MCF 10A (cell line): ENCODE data around the gene C2CD2. TPM values are rescaled to one million over a fixed set of nuclear protein-coding genes. Genes with fewer than 3 reads are reported as not detected.

Experiments used
- BruUV-seq: library from RNA; stranded (reverse); fragments of 400-500 nt; replicated peaks from 2 replicates; lab custom pipeline; 2021; lab: Mats Ljungman, UMichigan
- CTCF ChIA-PET: fragments of 300-600 bp; sonication (Branson Sonifier 250); formaldehyde crosslinking; extraction: SDS; loops from one replicate; lab custom pipeline; 2021; ENCODE audit warnings: antibody characterized with exemption, inconsistent platforms; lab: Yijun Ruan, JAX
- POLR2A ChIA-PET: fragments of 300-600, 350-650 bp; sonication (Branson Sonifier 250); formaldehyde crosslinking; extraction: SDS; loops from one replicate; lab custom pipeline; 2020; ENCODE audit warnings: antibody characterized with exemption, inconsistent platforms; lab: Yijun Ruan, JAX
- DNase-seq: peaks from one replicate; pipeline ENCODE4 v3.0.0-alpha.2; 2018; ENCODE audit not compliant: unreplicated experiment
- H3K27ac Mint-ChIP-seq: one replicate; pipeline ENCODE4 v1.8.0; 2022; ENCODE audit warnings: mild to moderate bottlenecking, low read depth, mixed read lengths; ENCODE audit not compliant: unreplicated experiment
- H3K27me3 Mint-ChIP-seq: one replicate; pipeline ENCODE4 v1.8.0; 2022; ENCODE audit warnings: mixed read lengths; ENCODE audit not compliant: insufficient read depth, unreplicated experiment
- H3K36me3 Mint-ChIP-seq: one replicate; pipeline ENCODE4 v1.8.0; 2022; ENCODE audit warnings: mild to moderate bottlenecking, moderate library complexity, mixed read lengths; ENCODE audit not compliant: insufficient read depth, unreplicated experiment
- H3K4me1 Mint-ChIP-seq: one replicate; pipeline ENCODE4 v1.8.0; 2022; ENCODE audit warnings: mixed read lengths; ENCODE audit not compliant: insufficient read depth, unreplicated experiment
- H3K4me3 Mint-ChIP-seq: one replicate; pipeline ENCODE4 v1.8.0; 2022; ENCODE audit warnings: mild to moderate bottlenecking, moderate library complexity, mixed read lengths; ENCODE audit not compliant: unreplicated experiment
- H3K9me3 Mint-ChIP-seq: one replicate; pipeline ENCODE4 v1.8.0; 2022; ENCODE audit warnings: mixed read lengths; ENCODE audit not compliant: unreplicated experiment
- intact Hi-C: fragments of 100-400 bp; cut with micrococcal nuclease; formaldehyde crosslinking; loops from 2 replicates; pipeline ENCODE4 v1.14.1; 2022
- total RNA-seq: library from RNA; stranded (reverse); gene quantifications from 2 replicates; pipeline ENCODE4 v1.2.3, GENCODE V29; 2022
- TF ChIP-seq, protein P1 (sequence below): fragments of 200-600 bp; IDR thresholded peaks from one replicate; pipeline ENCODE4 v1.8.0; 2022; ENCODE audit warnings: antibody characterized with exemption, mild to moderate bottlenecking; ENCODE audit not compliant: unreplicated experiment

C2CD2 gene
- total RNA-seq, 1 experiment from 2014 or later, result 25.1 TPM

- Mint-ChIP-seq H3K27me3 (no peaks in the 10 kb centered on the region), H3K9me3 (no peaks in the 10 kb centered on the region), H3K36me3 (peaks cover 41% of the 10 kb centered on the region), H3K4me1 (peaks cover 8% of the 10 kb centered on the region), H3K27ac (no peak overlapping the region), H3K4me3 (no peak overlapping the region)
- ChIA-PET POLR2A (no interaction called here), CTCF (interaction anchor here (0.6 to 1.1 kb wide), 2 partner anchors 41 to 93 kb away, joined by 3 to 4 read pairs; no protein-coding TSS in a partner anchor)
- no TSS peak for BruUV-seq
- TF ChIP-seq, protein P1, sequence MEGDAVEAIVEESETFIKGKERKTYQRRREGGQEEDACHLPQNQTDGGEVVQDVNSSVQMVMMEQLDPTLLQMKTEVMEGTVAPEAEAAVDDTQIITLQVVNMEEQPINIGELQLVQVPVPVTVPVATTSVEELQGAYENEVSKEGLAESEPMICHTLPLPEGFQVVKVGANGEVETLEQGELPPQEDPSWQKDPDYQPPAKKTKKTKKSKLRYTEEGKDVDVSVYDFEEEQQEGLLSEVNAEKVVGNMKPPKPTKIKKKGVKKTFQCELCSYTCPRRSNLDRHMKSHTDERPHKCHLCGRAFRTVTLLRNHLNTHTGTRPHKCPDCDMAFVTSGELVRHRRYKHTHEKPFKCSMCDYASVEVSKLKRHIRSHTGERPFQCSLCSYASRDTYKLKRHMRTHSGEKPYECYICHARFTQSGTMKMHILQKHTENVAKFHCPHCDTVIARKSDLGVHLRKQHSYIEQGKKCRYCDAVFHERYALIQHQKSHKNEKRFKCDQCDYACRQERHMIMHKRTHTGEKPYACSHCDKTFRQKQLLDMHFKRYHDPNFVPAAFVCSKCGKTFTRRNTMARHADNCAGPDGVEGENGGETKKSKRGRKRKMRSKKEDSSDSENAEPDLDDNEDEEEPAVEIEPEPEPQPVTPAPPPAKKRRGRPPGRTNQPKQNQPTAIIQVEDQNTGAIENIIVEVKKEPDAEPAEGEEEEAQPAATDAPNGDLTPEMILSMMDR, result no peak
- DNase-seq, result no peak
- intact Hi-C loops, result no loop called here
Measured at GRCh38 chr21:41859297-41859980, 94.4 kb downstream of the C2CD2 start.

DNA sequence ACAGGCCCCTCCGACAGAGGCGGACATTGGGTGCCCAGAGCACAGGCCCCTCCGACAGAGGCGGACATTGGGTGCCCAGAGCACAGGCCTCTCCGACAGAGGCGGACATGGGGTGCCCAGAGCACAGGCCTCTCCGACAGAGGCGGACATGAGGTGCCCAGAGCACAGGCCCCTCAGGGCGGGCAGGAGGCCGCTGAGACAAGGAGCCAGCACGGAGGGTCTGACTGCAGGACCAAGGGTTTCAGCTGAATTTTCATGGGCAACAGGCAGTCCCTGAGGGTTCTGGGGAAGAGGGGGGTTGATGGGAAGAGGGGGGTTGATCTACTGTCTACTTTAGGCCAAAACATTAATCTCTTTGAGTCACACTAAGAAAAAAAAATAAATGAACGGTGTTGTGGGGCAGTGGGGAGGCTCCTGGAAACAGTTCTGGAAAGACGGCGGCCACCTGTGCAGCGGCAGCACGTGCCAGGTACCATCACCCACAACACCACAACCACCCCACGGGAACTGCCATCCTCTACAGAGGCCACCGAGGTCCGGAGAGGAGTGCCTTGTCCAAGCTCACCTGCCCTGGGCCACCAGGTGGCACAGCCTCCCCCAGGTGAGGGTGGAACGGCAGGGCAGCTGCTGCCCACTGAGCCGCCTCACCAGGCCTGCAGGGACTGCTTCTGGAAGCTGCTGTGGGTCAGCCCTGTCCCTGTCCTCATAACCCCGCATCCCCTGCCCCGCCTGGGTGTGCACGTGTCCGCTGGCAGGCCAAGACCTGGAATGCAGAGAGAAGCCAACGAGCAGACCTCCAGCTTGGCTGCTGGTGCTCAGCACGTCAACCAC is 95.1 kb downstream of the C2CD2 start:
- POLR2A ChIA-PET, result no interaction called here
- peaks cover 44% of the 10 kb centered on the region for H3K36me3 Mint-ChIP-seq
- BruUV-seq, result no TSS peak
- peaks cover 6% of the 10 kb centered on the region for H3K4me1 Mint-ChIP-seq
- H3K27ac Mint-ChIP-seq, result peak overlapping the region; percentile 12
- H3K4me3 Mint-ChIP-seq, result no peak overlapping the region
- H3K9me3 Mint-ChIP-seq, result no peaks in the 10 kb centered on the region
- TF ChIP-seq, protein P1, result no peak
- CTCF ChIA-PET, result interaction anchor here (0.6 to 1.1 kb wide), 2 partner anchors 19 to 94 kb away, joined by 3 read pairs; no protein-coding TSS in a partner anchor
- no peaks in the 10 kb centered on the region for H3K27me3 Mint-ChIP-seq
- no peak for DNase-seq
- intact Hi-C loops, result no loop called here

DNA sequence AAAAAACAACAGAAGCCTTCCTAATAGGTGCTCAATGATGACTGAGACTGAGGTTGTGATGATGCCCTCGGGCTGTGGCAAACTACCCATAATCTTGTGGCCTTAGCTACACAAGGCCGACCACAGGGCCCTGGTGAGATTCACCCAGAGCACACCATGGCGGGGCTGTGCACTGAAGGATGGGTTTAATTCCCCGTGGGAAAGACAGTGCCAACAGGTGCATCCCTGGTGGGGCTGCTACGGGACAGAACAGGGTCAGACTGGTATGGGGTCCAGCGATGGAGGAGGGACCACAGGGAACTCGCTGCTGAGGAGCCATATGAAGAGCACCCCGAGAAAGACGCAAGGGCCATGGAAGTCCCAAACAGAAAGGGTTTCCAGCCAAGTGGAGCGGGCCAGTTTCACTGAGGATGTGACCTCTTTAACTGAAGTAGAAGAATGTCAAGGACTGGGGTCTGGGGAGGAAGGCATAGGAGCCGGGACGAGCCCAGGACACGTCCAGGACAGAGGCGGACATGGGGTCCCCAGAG is 96.0 kb downstream of the C2CD2 start:
- CTCF ChIA-PET, result interaction anchor here (0.6 to 1.1 kb wide), 2 partner anchors 20 to 245 kb away, joined by 3 to 4 read pairs; no protein-coding TSS in a partner anchor
- H3K27me3 Mint-ChIP-seq, result no peaks in the 10 kb centered on the region
- intact Hi-C loops, result no loop called here
- H3K36me3 Mint-ChIP-seq, result peaks cover 44% of the 10 kb centered on the region
- POLR2A ChIA-PET, result no interaction called here
- TF ChIP-seq, protein P1, result no peak
- no peak for DNase-seq
- H3K4me3 Mint-ChIP-seq, result no peak overlapping the region
- peak overlapping the region; percentile 12 for H3K27ac Mint-ChIP-seq
- H3K4me1 Mint-ChIP-seq, result no peaks in the 10 kb centered on the region
- BruUV-seq, result no TSS peak
- H3K9me3 Mint-ChIP-seq, result no peaks in the 10 kb centered on the region

- no peak overlapping the region for H3K4me3 Mint-ChIP-seq
- no peaks in the 10 kb centered on the region for H3K27me3 Mint-ChIP-seq
- BruUV-seq, result no TSS peak
- POLR2A ChIA-PET, result interaction anchor here (0.7 kb wide), 1 partner anchor 241 kb away, joined by 3 read pairs; no protein-coding TSS in a partner anchor
- H3K27ac Mint-ChIP-seq, result no peak overlapping the region
- intact Hi-C loops, result no loop called here
- no peak for DNase-seq
- H3K36me3 Mint-ChIP-seq, result peaks cover 44% of the 10 kb centered on the region
- no peaks in the 10 kb centered on the region for H3K9me3 Mint-ChIP-seq
- CTCF ChIA-PET, result interaction anchor here (1.1 kb wide), 1 partner anchor 243 kb away, joined by 4 read pairs; no protein-coding TSS in a partner anchor
- TF ChIP-seq, protein P1, result no peak
- no peaks in the 10 kb centered on the region for H3K4me1 Mint-ChIP-seq
Measured at GRCh38 chr21:41856572-41856971, 97.2 kb downstream of the C2CD2 start.
